NCI-H2227 treated with DMSO at 0.1 percent for 48 hours (cell line): Measurements from ENCODE around the gene IFITM5.

Experiments
- DNase-seq: peaks from one replicate; lab custom pipeline; 2025; lab: John Stamatoyannopoulos, UW

IFITM5 gene

DNA sequence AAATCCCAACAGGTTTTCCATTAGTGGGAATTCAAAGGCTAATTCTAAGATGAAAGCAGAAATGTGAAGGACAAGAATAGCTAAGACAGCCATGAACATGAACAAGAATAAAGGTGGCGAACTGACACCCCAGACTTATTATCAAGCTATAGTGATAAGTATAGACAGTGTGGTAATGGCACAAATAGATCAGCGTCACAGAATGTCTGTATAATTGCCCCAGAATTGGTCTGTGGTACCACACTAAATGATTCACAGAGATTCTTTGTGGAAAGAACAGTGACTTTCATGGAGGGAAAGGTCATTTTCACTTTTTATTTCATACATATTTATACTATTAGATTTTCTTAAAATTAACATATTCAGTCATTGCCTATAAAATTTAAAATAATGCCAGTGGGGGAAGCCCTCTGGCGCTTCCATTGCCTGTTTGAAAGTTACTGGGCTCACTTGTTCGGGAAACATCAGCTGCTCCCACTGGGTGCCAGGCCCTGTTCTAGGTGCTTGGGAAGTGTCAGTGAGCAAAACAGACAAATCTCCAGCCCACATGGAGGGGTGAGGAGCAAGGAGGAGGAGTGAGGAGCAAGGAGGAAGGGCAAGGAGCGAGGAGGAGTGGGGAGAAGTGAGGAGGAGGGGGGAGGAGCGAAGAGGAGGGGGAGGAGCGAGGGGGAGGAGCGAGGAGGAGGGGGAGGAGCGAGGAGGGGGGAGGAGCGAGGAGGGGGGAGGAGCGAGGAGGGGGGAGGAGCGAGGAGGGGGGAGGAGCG lies 32.5 kb downstream of the IFITM5 start:
- no peak for DNase-seq

DNA sequence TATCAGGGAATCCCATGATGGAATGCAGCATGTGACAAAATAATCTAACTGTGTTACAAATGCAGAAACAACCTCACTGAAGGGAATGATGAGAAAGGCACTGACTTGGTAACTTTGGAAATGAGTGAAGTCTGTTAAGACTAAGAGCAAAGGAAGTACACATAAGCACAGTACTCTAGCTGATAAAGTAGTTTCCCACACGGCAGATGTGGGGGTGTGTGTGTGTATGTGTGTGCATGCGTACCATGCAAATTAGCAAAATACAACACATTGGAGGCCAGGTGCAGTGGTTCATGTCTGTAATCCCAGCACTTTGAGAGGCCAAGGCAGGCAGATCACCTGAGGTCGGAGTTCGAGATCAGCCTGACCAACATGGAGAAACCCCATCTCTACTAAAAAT lies 37.7 kb downstream of the IFITM5 start:
- DNase-seq: no peak

DNA sequence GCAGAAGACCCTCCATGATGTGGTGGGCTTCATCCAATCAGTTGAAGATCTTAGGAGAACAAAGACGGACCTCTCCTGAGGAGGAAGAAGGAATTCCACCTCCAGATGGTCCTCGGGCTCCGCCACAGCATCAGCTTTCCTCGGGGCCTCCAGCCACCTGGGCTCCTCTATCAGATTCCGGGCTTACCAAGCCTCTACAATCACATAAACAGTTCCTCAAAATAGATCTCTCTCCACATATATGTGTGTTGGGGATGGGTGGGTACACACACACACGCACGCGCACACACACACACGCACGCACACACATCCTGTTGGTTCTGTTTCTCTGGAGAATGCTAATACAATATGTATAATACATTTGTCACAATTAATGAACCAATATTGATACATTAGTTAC lies 39.9 kb downstream of the IFITM5 start:
- DNase-seq: no peak

DNA sequence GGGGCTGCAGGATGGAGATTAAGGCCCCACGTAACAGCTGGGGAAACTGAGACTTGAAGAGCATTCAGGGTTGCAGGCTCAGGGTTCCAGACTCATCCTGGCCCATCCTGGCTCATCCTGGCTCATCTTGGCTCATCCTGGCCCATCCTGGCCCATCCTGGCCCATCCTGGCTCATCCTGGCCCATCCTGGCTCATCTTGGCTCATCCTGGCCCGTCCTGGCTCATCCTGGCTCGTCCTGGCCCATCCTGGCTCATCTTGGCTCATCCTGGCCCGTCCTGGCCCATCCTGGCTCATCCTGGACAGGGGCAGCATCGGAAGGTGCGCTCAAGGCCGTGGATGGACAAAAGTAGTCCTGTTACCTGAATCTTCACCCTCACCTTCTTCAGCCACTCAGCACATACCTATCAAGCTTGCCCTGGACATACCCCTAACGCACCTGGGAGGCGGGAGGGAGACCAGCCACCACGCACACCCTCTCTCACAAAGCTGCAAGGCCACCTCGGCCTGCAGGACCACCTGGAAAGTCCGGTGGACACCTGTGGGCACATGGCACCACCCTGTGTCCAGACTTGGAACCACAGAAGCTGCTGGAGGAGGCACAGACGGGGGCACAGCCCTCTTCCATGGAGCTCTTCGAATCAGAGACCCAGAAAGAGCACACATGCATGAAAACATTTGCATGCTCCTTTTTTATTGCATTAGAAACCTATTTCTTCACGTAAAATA lies 41.4 kb downstream of the IFITM5 start:
- no peak for DNase-seq

DNA sequence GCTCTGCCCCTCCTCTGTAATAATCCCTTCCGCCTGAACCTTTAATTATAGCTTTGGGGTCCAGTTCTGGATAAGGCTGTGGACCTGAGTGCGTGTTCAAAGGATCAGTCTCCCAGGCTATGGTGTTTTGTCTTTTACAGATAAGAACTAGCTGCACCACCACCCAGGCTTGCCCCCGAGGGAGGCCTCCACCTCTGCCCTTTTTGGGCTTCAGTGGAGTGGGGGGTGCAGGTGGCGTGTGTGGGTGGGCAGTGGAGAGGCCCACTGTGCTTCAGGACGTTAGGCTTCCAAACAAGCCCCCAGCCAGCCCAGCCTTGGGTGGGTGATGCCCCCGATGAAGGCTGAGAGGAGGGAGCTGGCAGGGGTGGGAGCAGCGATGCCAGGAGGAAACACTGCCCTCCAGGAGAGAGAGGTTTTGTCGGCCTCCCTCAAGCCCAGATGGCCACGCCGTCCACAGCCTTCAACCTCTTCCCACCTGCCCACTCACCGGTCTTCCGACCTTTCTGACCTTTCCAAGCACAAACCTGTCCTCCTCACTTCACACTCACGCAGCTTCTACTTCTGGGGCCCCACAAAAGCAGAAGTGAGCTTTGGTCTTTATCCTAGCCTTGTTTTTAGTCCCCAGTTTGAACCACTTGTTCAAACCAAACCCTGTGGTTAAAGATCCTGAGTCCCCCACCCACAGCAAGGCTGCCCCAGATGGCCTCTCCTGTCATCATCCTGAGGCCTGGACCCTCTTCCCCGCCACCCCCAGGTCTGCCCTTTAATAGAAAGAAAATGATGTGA lies 42.2 kb downstream of the IFITM5 start:
- no peak for DNase-seq

DNA sequence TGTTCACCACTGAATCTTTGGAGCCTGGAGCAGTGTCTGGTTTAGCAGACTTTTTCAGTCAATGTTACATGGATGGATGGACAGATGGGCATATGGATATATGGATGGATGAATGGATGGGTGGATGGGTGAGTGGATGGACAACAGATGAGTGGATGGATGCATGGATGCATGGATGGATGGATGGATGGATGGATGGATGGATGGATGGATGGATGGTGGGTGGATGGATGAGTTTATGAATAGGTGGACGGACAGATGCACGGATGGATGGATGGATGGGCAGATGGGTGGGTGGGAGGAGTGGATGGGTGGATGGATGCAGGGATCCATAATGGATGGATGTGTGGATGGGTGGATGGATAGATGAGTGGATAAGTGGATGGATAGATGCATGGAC lies 43.5 kb downstream of the IFITM5 start:
- no peak for DNase-seq

DNA sequence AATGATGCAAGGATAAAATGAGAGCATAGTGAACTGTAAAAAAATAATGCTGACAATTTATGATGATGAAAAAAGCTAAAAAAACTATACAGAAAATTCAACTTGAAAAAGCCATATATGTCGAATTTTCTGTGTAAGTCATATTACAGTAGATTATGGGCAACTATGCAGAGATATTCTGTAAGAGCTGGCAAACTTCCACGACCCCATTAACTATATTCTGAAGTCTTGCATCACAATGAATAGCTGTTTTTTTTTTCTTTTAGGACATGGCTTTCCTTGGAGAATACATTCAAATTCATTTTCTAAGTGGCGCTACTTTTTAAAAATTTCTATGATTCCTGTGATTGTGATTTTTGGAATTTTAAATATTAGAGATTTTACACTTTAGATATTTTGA lies 44.1 kb downstream of the IFITM5 start:
- no peak for DNase-seq

DNA sequence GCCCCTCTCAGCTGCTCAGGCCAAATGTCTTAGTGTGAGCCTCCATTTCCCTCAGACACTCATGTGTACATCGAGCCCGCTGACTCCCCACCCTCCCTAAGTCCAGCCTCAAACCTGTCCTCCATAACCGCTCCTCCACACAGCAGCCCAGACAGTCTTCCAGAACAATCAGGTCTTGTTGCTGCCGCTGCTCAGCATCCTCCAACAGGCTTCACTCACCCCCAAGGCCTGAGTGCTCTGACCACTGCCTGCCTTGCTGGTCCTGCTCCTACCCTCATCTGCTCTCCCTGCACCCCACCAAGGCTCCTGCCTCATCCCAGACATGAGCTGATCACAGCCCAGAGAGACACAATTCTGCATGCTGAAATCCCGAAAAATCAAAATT lies 45.4 kb downstream of the IFITM5 start:
- no peak for DNase-seq

DNA sequence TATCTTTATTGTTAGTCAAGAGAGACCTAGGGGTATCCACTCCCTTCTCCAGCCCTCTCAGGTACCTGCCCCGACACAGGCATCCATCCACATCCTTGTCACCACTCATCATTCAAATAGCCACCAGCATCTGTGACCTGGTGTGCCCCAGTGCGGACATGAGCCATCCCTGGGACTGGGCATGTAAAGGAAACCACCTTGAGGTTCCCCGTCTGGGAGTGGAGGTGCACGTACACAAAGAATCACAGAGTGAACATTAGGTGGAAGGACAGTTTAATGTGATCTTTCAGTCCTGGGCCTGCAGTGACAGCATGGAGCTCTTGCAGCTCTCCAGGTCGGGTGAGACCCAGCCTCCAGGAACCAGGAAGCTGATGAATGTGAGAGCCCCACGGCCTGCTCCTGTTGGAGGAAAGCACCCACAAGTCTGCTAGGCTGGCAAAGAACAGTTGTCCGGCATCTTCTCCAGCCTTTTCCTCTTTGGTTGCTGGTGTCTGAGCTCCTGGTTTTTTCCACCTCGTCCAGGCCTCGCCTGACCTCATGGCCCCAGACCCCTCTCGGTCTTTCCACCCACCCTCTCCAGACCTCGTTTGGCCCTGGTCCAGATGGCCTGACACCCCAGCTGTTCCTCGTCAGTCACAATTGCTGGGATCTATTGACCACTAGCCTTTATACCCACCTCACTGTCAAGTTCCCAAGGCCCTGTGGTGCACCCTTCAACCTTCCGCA lies 46.0 kb downstream of the IFITM5 start:
- no peak for DNase-seq

DNA sequence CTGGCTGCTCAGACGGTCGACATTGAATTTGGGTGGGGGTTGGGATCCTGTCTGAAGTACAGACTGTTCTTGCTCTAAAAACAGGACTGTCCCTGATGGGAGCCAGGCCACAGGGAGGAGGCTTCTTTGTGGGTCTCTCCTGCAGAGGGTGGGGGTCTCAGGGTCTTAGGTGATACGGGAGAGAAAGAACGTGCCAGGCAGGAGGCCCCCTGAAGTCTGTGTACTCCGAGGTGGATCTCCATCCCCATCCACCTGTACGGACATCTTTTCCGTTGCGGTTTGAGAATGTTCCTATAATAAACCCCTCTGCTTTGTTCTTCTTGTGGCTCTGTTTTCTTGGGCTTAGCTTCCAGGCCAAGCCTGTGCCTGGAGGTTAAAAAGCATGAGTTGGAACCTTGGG lies 46.7 kb downstream of the IFITM5 start:
- DNase-seq: no peak

DNA sequence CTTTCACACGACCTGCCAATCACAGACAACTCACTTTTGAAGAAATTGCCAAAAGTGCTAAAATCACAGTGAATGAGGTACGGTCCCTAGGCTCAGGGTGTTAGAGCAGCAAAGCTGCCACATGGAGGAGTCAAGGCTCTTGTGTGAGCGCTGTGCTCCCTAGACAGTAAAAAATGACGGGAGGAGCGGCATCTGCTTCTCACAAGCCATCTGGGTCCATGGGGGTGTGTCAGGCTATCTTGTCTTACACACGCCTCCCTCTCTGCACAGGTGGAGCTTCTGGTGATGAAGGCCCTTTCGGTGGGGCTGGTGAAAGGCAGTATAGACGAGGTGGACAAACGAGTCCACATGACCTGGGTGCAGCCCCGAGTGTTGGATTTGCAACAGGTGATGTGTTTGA lies 47.8 kb downstream of the IFITM5 start:
- DNase-seq: no peak

DNA sequence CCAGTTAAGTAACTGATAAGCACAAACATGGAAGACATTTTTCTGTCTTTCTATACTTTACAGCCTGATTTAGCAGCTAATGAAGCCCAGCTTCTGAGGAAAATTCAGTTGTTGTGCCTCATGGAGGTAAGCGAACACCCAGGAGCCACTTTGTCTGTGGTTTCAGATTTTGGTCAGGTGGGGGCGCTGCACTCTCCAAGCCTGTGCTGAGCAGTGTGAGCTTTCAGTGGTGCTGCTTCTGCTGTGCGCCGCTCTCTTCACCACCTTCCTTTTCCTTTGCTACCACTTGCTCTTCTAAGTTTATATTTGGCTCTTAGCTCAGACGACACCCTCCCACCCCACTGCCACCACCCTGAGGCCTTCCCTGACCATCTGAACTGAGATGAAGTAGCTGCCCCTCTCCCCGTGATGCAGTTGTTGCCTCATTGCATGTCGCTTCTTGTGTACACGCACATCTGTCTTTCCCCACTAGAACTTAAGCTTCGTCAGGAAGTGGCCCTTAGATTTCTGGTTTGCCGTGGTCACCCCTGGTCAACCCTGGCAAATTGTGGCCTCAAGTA lies 48.5 kb downstream of the IFITM5 start:
- DNase-seq: peak; percentile 49

DNA sequence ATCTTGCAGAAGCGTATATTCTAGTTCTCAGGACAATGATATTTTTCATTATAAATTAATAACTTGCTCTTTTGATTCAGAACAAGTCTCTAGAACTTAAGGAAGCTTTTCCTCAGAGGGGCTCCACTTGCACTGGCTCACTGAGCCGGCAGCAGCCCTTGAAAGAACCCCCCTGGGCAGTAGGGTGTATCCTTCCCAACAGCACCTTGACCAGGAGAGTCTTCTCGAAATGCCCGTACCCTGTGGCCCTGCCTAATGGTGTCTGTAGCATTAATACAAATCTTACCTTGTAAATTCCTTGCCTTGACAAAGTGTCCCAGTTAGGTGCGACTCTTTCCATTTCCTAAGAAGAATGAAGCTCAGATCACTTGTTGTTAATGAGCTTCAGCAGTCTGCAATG lies 49.1 kb downstream of the IFITM5 start:
- no peak for DNase-seq

DNA sequence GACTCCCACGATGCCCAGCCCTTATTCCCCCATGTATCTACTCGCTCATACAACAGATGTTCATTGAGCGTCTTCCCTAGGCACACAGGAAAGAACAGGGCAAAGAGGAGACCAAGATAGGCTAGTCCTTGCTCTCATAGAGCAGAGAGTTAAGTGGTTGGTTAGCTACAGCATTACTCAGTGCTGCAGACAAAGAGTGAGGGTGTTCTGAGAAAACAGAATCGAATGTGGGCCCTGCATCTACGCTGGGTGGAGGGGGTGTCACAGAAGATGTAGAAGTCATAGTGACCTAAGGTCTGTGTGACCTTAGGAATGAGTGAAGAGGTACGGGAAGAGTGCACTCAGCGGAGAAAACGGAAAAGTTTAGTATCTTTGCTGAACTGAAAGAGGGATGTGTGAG lies 50.3 kb downstream of the IFITM5 start:
- no peak for DNase-seq
